ENCODE results near the gene PUS1.
"Not testable (repeated sequence)": the region's sequence is repeated elsewhere in the genome, so short reads cannot be mapped to it uniquely, and the experiment has no call there.

The PUS1 gene

GRCh38 chr12:131949431-131950181, 20.5 kb downstream of the PUS1 start, which contains the start of gene EP400:
Gene EP400 (plus strand): TSS chr12:131949942. CDS start chr12:131960620, 10,678 bp downstream.
- TF ChIP-seq, protein P1, sequence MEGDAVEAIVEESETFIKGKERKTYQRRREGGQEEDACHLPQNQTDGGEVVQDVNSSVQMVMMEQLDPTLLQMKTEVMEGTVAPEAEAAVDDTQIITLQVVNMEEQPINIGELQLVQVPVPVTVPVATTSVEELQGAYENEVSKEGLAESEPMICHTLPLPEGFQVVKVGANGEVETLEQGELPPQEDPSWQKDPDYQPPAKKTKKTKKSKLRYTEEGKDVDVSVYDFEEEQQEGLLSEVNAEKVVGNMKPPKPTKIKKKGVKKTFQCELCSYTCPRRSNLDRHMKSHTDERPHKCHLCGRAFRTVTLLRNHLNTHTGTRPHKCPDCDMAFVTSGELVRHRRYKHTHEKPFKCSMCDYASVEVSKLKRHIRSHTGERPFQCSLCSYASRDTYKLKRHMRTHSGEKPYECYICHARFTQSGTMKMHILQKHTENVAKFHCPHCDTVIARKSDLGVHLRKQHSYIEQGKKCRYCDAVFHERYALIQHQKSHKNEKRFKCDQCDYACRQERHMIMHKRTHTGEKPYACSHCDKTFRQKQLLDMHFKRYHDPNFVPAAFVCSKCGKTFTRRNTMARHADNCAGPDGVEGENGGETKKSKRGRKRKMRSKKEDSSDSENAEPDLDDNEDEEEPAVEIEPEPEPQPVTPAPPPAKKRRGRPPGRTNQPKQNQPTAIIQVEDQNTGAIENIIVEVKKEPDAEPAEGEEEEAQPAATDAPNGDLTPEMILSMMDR (IDR thresholded peaks at IDR 0.05; ENCODE audit: low read depth, low read length, missing control alignments) = peak; percentile 17
- in situ Hi-C loops (cut with HindIII; ENCODE audit: low sequenced_read_pairs) = no loop called here
- peak; percentile 76 for DNase-seq (ENCODE audit: low read depth)
- peak within 1 kb of the TSS; percentile 91 for H3K4me3 ChIP-seq (ENCODE audit: low read depth, low read length)

GRCh38 chr12:131950182-131950913, 21.3 kb downstream of the PUS1 start:
- TF ChIP-seq, protein P1 (IDR thresholded peaks at IDR 0.05; ENCODE audit: low read depth, low read length, missing control alignments) = no peak
- no peak for DNase-seq (ENCODE audit: low read depth)
- H3K4me3 ChIP-seq (ENCODE audit: low read depth, low read length) = peak overlapping the region; percentile 91
- in situ Hi-C loops (cut with HindIII; ENCODE audit: low sequenced_read_pairs) = no loop called here

DNA sequence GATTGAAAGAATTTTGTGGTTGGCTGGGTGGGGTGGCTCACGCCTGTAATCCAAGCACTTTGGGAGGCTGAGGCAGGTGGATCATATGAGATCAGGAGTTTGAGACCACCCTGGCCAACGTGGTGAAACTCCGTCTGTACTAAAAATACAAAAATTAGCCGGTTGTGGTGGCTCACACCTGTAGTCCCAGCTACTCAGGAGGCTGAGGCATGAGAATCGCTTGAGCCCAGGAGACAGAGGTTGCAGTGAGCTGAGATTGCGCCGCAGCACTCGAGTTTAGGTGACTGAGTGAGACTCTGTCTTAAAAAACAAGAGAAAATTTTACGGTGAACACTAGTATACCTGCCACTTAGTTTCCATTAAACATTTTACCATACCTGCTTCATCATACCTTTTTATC, 24.7 kb downstream of the PUS1 start:
- H3K4me3 ChIP-seq (ENCODE audit: low read depth, low read length); DNase-seq (ENCODE audit: low read depth); in situ Hi-C loops (cut with HindIII; ENCODE audit: low sequenced_read_pairs): not testable (repeated sequence)

DNA sequence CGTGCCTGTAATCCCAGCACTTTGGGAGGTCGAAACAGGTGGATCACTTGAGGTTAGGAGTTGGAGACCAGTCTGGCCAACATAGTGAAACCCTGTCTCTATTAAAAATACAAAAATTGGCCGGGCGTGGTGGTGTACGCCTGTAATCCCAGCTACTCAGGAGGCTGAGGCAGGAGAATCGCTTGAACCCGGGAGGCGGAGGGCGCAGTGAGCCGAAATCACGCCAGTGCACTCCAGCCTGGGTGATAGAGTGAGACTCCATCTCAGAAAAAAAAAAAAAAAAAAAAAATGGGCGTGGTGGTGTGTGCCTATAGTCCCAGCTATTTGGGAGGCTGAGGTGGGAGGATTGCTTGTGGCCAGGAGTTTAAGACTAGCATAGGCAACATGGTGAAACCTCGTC, 25.4 kb downstream of the PUS1 start:
- DNase-seq (ENCODE audit: low read depth) = not testable (repeated sequence)

DNA sequence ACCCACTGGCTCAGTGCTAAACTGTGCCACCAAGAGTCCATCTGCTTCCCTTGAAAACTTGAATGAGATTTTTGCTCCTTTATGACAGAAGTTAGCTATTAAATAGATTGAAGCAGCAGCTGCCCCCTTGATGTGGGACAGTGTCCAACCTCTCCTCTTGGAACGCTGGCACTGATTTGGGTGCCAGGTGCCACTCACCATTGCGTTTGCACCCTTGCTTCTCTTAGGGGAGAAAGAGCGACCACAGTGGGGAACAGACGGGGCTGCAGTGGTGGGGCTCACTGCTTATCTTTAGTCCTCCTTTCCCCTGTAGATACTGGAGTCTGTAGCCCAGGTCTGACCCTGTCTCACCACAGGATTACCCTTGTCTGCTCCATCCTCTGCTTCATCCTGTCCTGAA, 30.0 kb downstream of the PUS1 start:
- in situ Hi-C loops (cut with HindIII; ENCODE audit: low sequenced_read_pairs) = no loop called here
- DNase-seq (ENCODE audit: low read depth) = no peak
- H3K4me3 ChIP-seq (ENCODE audit: low read depth, low read length) = no peak overlapping the region
- TF ChIP-seq, protein P1 (IDR thresholded peaks at IDR 0.05; ENCODE audit: low read depth, low read length, missing control alignments) = no peak

More for the DNA sequence above, 25.4 kb downstream of the PUS1 start:
- in situ Hi-C loops (cut with HindIII; ENCODE audit: low sequenced_read_pairs); H3K4me3 ChIP-seq (ENCODE audit: low read depth, low read length): not testable (repeated sequence)

GRCh38 chr12:131959641-131960589, 30.8 kb downstream of the PUS1 start:
- in situ Hi-C loops (cut with HindIII; ENCODE audit: low sequenced_read_pairs) = no loop called here
- no peak overlapping the region for H3K4me3 ChIP-seq (ENCODE audit: low read depth, low read length)
- TF ChIP-seq, protein P1 (IDR thresholded peaks at IDR 0.05; ENCODE audit: low read depth, low read length, missing control alignments) = no peak
- DNase-seq (ENCODE audit: low read depth) = no peak

DNA sequence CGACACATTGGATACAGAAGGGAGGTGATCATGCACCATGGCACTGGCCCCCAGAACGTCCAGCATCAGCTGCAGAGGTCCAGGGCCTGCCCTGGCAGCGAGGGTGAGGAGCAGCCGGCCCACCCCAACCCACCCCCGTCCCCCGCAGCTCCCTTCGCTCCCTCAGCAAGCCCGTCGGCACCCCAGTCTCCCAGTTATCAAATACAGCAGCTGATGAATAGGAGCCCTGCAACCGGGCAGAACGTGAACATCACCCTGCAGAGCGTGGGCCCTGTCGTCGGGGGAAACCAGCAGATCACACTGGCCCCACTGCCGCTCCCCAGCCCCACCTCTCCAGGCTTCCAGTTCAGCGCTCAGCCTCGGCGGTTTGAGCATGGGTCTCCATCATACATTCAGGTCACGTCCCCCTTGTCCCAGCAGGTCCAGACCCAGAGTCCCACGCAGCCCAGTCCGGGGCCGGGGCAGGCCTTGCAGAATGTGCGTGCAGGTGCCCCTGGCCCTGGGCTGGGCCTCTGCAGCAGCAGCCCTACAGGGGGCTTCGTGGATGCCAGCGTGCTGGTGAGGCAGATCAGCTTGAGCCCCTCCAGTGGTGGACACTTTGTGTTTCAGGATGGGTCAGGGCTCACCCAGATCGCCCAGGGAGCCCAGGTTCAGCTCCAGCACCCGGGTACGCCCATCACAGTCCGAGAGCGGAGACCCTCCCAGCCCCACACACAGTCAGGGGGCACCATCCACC, 31.7 kb downstream of the PUS1 start:
- DNase-seq (ENCODE audit: low read depth); in situ Hi-C loops (cut with HindIII; ENCODE audit: low sequenced_read_pairs); H3K4me3 ChIP-seq (ENCODE audit: low read depth, low read length): not testable (repeated sequence)

DNA sequence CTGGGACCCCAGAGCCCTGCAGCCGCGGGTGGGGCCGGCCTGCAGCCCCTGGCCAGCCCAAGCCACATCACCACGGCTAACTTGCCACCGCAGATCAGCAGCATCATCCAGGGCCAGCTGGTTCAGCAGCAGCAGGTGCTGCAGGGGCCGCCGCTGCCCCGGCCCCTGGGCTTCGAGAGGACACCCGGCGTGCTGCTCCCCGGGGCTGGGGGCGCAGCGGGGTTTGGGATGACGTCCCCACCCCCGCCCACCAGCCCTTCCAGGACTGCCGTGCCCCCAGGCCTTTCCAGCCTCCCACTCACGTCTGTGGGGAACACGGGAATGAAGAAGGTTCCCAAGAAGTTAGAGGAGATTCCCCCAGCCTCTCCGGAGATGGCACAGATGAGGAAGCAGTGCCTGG, 32.3 kb downstream of the PUS1 start:
- H3K4me3 ChIP-seq (ENCODE audit: low read depth, low read length); DNase-seq (ENCODE audit: low read depth); in situ Hi-C loops (cut with HindIII; ENCODE audit: low sequenced_read_pairs): not testable (repeated sequence)
